ENCODE data around the gene BPIFB1.

The BPIFB1 gene

DNA sequence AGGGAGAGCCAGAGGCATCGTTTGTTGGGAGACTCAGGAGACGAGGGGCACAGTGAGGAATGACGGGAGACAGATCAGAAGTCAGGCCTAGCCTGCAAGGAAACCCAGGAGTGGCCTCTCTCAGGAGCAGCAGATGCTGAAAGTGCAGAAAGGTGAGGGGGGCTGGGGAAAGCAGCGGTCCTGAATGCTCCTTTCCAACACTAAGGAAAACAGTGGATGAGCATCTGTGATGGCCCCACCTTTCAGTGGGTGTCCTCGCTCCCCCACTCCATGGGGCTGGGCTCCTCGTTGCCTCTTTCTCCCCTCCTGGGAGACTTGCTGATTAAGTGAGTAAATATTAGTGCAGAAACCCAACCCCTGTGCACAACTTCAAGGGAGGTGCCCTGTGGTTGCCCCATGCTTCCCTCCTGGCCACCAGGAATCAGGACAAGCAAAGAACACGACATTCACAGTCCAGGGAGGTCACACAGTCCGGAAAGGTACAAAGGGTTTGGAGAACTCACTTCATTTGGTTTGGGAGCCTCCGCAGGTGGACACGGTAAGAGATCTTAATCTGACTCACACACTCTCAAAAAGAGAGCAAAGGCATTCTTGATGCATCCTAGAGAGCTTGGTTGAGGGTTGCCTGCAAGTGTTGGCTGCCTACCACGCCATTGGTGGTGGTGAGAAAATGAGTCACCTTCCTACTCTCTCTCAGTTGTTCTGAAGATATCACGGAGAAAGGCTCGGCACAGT is 9.7 kb upstream of the BPIFB1 start:
- DNase-seq = no peak

DNA sequence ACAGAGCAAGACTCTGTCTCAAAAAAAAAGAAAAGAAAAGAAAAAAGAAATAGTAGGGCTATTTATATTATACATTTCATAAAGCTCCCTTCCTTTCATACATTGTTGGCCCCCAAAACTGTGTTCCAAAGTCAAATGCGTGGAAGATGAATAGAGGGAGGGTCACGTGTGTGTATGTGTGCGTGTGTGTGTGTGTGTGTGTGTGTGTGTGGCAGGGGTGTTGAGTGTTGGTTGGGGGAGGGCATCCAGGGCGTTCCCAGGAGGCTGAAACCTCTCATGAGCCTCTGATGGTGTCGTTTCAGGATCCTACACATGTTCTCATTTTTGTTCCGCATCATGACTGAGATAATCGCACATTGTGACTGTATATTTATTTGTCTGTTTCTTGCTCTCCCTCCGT is 7.8 kb upstream of the BPIFB1 start:
- DNase-seq = no peak

DNA sequence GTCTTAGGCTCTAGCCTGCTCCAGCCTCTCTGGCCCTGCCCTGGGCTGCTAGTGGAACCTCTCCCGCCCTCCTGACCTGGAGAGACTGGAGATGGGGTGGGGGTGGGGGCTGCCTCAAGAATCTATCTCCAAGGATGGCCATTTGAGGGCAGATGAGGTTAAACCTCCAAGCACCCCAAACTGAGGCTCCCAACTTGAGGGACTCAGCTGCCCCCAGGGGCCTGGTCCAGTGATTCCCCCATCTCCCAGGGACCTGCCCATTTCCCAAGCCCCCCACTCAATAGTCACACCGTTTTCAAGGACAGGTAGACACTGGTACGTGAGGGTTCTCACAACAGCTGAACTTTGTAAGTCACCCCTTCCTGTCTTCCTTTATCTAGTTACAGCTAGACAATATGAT is 7.1 kb upstream of the BPIFB1 start:
- no peak for DNase-seq

DNA sequence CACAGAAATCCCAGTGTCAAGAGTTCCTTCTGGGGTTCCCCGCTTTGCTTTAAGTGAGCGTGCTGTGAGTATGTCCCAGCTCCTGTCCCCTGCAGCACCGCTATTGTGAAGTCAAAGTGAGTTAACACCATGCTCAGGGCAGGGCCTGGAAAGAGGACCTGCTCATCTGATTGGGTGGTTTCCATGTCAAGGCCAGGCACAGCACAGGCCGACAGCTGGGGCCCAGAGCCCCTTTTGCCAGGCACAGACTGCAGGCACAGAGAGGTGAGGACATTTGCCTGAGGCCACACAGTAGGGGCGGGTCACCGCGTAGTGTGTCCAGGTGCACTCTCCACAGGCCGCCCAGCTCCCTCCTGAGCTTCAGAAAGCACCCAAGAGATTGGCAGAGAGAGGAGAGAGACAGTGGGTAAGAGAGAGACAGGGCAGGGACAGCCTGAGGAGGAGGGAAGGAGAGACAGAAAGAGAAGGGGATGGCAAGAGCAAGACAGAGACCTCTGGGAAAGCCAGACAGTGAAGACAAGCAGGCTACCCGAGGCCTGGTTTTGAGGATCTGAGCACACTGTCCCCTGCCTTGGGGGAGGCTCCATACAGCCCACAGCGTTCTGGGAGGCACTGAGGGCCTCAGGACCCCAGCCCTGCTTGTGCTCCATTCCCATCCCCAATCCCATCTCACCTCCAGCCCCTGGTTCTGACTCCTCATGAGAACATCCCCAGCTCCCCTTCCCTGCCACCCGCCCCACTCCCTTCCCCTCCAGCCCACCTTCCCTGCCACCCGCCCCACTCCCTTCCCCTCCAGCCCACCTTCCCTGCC is 6.5 kb upstream of the BPIFB1 start:
- DNase-seq = no peak

DNA sequence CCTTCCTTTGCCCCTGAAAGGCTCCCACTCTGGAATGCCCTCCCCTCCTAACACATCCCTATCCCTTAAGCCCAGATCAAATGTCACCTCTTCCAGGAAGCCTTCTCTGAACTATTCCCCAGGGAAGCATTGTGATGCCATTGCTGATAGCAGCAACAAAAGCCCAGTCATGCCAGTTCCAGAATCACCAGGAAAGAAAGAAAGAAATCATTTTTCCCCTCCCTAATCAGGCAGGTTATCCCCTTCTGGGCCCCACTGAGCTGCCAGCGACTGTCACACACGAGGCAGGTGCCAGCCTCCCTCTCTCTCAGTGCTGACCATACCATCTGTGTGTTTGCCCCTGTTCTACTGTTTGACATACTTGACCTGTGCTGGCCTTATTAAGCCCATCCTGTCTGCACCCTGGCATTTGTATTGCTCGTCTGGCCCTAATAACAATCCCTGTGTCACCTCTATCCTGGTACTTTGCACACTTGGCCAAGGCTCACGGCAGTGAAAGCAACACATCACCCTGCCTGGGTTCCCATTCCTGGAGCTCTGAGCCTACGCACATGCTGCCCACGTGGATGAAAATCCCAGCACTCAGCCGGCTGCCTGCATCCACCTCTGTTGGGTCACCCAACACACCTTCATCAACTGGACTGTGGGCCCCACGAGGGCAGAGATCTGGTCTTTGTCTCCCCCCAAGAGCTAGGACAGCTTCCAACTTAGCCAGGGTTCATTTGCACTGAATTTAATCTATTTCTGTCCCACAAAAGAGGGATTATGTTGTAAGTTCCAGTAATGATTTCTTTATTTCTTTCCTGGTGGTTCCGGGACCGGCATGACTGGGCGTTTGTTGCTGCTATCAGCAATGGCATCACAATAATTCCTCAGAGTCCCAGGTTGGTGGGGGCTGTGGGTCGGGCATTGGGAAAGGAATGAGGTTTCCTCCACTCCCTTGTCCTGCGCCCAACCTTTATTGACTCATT is 5.3 kb upstream of the BPIFB1 start:
- DNase-seq = no peak

DNA sequence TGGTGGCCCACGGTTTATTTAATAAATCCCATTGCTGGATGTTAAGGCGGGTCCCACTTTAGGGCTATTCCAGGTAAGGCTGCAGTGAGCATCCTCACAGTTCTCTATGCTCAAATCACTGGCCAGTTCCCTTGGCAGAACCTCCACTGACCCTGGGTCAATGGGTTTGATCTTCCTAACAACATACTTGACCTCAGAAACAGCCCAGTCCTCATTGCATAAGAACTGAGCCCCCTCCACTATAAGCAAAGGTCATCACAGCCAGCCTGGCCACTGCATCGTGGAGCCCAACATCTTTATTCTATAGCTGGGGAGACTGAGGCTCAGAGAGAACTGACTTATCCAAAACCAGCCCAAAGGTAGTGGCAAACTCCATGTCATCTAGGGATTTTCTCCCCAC is 4.3 kb upstream of the BPIFB1 start:
- DNase-seq = no peak

DNA sequence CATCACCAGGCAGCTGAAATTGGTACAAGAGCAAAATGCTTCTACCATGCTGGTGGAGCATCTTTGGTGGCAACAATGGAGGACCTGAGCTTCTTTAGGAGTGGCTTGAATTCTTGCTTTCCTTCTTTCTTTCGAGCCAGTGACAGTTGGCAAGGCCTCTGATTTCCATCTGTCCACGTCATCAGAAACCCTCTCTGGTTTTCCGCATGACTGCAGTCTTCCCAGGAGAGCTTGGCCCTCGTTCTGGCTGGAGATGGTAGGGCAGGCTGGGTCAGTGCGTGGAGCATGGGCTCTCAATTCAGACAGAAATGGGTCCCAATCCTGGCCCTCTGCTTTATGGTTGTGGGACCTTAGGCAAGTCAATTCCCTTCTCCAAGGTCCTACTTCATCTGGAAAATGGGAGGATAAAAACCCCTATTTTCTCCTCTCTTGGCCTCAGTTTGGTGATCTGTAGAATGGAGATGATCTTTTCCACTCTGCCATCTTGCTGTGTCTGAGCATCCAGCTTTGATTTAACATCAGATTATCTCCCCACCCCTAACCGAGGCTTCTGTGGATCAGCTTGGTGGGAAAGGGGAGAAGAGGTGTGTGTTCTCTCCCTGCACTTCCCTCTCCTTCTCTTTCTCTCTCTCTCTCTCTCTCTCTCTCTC is 3.6 kb upstream of the BPIFB1 start:
- DNase-seq = no peak

DNA sequence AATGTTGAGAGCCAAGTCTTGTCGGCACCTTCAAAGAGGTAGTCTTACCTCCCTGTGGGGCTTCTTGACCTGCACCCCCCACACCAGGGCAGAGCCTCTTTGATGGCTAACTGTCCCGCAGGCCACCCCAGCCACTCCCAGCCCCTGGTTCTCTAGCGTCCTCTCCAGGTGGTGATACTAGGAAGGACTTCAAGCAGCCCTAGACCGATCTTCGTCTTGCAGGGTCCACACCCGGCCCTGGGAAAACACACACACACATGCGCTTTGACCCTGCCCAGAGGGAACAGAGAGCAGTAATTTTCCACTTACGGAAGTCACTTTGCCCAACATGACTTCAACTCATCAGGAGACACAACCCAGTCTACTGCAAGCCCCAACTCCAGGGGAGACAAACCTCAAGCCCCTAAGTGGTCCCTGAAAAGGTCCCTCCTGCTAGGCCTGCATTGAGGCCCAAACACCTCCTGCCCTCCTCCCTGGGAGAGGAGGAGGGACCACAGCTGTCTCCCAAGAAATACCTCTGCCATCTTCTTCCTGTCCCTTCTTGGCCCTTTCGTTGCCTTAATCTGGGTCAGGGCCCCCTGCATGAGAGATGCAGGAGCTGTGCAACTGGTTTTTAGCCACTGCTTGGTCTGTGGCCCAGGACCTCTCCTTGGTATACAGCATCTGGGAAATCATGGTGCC is 2.9 kb upstream of the BPIFB1 start:
- DNase-seq = no peak

DNA sequence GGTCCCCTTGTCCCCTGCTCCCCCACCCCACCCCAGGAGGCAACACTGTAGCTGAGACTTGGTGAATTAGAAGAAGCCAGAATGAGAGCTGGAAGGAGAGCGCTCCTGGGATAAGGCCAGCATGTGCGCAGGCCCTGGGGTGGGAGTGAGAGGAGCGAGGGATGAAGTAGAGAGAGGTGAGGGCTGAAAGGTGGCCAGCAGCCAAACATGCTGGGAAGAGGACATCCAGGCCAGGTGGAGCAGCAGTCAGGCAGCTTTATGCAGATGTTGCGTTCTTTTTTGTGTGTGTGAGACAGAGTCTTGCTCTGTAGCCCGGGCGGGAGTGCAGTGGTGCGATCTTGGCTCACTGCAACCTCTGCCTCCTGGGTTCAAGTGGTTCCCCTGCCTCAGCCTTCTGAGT is 2.2 kb upstream of the BPIFB1 start:
- no peak for DNase-seq

DNA sequence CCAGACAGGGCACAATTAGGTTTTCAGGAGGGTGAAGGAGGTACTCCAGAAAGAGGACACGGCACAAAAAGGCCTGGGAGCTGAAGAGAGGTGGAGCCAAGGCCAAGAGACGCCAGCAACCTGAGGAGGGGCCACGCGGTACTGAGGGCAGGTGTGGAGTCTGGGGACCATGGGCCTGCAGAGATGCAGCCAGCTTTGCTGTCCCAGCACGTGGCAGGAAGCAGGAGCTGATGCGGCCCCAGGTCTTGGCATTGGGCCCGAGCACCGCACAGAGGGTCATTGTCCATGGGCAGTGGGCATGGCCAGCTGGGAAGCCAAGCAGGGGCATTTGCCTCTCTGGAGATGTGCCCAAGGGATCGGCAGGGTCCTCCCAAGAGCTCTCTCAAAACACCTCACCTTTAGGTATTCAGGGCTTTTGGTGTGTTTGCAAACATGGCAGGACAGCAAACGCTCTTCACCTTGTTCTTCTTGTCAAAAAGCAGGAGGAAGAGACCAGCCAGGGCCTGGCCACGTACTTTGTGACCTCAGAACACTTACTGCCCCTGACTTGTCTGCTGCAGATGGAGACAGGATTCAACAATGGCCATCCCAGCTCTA is 1.4 kb upstream of the BPIFB1 start:
- DNase-seq = no peak

DNA sequence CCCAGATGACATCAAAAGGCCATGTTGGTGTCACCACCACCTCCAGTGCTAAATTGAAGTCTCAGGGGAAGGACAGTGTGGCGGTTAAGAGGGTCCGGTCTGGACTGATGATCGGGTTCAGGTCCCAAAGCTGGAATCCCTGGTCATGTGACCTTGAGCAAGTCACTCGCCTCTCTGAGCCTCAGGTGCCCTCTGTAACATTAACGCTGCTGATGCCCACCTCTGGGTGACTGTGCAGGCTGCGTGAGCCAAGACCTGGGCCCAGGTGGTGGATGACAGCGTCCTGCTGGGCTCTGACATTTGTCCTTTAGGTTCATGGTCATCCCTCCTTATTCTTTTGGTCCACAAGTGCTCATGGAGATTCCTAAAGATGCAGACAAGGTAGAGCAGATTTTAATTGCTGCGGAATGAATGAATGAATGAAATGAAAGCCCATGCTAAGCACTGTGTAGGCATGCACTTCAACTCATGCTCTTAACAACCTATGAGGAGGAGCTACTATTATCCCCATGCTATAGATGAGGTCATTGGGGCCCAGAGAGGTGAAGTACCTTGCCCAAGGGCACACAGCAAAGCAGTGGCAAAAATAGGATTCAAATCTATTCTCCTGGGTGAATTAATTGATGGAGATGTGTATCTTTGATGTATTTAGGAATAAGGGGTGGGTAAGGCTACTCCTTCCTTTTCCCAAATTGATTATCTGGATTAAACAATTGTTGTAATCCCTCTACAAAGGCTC is 649 bp upstream of the BPIFB1 start:
- DNase-seq = no peak

DNA sequence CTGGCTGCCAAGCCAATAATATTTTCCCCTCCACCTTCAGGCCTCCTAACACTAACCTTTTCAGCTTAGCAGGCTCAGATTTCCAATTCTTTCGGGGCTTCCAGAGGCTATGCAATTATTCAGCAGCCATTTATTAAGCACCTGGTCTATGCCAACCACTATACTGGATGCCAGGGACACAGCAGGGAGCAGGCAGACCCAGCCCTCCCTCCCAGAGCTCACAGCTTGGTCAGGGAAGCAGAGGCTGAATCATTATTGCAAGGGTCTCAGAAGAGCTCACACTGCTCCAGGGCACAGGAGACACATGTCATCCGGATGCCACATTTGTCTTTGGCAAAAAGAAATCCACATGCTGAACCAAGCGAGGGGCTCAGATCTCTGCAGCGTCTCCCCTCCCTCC is 1.3 kb downstream of the BPIFB1 start:
- DNase-seq = no peak

DNA sequence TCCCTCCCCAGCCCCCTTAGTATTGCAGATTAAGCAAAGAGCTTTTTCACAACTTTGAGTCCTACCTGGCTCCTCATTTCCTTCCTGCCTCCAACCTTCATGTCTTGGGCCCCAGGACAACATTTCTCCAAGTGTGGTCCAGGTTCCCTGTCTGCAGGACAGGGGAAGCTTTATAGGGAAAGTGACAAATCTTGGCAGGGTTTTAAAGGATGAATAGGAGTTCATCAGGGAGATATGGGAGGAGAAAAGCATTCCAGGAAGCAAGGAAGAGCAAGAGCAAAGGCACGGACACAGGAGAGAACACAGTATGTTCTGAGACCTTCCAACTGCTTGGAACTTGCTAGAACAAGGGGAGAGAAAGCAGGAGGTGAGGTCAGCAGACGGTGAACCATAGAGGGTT is 1.9 kb downstream of the BPIFB1 start:
- no peak for DNase-seq

DNA sequence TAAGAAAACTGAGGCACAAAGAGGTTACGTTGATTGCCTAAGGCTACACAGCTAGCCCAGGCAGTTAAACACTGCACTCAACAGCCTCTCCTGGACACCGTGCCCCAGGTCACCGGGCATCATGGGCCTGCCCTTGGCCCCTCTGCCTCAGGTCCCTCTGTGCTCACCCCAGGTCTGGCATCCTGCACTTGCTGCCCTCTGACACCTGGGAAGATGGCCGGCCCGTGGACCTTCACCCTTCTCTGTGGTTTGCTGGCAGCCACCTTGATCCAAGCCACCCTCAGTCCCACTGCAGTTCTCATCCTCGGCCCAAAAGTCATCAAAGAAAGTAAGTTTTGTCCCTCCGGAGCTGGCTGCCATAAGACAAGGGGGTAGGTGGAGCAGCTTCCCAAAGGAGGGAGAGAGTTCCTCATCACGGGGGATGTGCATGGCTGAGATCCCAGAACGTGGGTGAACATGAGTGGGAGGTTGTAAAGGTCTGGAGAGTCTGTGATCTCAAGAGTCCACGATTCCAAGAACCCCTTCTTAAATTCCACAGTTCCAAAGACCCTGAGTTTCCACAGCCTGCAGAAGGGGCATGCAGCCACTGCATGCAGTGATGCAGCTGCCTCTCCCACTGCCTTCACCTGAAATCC is 3.0 kb downstream of the BPIFB1 start:
- no peak for DNase-seq

DNA sequence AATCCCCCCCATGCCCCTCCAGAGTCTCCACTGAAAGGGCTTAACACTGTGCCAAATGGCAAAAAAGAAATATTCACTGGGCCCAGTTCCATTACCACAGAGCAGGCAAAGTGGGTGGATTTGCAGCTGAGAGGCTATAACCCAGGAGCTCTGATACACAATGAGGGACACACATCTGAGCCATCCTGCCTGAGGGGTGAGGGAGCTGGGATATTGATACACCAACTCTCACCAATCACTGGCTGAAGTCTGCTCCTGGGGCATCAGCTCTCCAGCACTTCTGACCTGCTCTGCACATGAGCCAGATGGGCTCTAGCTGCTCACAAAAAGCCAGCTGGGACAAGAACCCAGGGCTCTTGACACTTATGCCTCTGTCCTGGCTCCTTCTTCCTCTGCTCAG is 4.9 kb downstream of the BPIFB1 start:
- no peak for DNase-seq

DNA sequence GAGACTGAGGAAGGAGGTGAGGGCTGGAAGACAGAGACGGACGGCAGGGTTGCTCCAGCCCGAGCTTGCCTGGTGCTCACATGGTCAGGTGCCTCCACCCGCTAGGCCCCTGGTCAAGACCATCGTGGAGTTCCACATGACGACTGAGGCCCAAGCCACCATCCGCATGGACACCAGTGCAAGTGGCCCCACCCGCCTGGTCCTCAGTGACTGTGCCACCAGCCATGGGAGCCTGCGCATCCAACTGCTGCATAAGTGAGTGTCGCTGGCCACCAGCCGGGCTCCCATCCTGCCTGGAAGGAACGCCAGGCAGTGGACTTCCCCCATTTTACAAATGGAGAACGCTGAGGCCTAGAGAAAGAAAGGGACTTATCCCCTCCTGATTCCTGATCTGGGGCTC is 7.8 kb downstream of the BPIFB1 start:
- DNase-seq = no peak

DNA sequence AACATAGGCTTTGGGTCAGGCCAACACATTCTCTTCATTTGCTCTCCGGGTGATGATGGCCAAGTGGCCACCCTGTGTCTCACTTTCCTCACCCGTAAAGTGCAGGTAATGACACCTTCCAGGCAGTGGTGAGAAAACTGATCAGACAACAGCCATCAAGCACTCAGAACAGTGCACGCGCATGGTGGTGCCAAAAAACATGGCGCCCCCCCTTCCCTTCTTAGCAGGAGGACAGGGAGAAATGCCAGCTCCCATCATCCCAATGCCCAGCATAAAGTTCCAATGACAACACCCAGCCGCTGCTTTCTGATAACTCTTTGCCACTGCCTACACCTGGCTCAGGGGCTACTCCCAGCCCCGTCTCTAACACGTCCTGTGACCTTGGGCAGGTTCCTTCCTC is 8.4 kb downstream of the BPIFB1 start:
- DNase-seq = no peak

DNA sequence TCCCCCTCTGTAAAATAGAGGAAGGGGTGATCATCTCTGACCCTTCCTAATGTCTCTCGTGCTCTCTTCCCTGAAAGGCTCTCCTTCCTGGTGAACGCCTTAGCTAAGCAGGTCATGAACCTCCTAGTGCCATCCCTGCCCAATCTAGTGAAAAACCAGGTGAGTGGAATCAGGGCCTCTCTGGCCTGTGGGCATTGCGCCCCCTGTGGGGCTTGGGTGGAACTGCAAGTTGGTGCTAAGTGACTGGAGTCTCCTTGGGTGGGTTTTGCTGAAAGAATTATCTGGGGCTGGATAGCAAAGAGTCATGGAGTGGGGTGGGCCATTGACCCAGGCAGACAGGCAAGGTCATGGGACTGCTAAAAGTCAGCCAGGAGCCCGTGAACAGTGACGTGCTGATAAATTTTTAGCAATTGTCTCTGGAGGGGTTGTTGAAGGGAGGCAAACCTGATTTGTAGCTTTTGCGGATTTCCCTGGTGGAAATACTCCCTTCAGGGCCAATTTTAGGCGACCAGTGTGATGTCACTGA is 8.9 kb downstream of the BPIFB1 start:
- DNase-seq = peak; percentile 10 to 38

DNA sequence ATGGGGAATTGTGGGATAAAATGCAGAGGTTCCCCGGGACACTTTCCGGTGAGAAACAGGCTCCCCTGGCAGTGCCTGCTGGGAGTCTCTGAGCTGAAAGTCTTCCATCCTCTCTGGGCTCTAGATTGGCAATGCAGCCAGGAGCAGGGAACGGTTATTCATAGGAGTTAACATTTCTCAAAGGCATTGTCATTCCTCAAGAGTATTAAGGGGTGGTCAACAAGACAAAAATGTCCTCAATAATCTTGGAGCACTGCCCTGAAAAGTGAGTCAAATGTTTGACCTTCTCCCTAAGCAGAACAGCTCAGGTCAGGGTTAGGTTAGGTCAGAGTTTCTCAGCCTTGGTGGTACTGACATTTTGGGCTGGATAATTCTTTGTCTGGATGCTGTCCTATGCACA is 13.2 kb downstream of the BPIFB1 start:
- DNase-seq = no peak

DNA sequence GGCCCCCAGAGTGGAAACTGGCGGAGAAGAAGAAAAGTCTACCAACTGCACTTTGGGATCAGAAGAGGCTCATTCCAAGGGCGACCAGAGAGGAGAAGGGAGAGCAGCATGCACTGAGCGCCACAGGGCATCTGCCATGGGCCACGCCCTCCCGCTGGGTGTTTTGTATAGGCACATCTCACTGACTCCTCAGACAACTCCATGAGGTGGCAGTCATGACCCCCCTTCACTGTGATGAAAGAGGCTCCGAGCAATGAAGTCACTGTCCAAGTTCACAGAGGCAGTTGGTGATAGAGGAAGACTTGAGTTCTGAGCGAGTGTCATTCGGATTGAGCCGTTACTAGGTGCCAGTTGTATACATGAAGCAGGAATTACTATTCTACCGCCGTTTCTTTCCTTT is 15.4 kb downstream of the BPIFB1 start:
- DNase-seq = no peak
